Calu3 (cell line): ENCODE data around the gene CCDC142. TPM values are rescaled to one million over a fixed set of nuclear protein-coding genes. Genes with fewer than 3 reads are reported as not detected.

ENCODE experiments used
- BruUV-seq: library from RNA; stranded (reverse); fragments of 400-500 nt; replicated peaks from 2 replicates; lab custom pipeline; 2021; lab: Mats Ljungman, UMichigan
- CTCF ChIA-PET: fragments of 300-600 bp; sonication (Branson Sonifier 250); formaldehyde crosslinking; loops from one replicate; lab custom pipeline; 2022; ENCODE audit warnings: antibody characterized with exemption; lab: Charles Lee
- DNase-seq: peaks from one replicate; pipeline ENCODE4 v3.0.0; 2022
- H3K27ac Mint-ChIP-seq: one replicate; pipeline ENCODE4 v1.8.0; 2022; ENCODE audit warnings: mixed read lengths; ENCODE audit not compliant: unreplicated experiment
- H3K27me3 Mint-ChIP-seq: one replicate; pipeline ENCODE4 v1.8.0; 2022; ENCODE audit warnings: mixed read lengths; ENCODE audit not compliant: unreplicated experiment
- H3K36me3 Mint-ChIP-seq: one replicate; pipeline ENCODE4 v1.8.0; 2022; ENCODE audit warnings: mild to moderate bottlenecking, moderate library complexity, mixed read lengths; ENCODE audit not compliant: insufficient read depth, unreplicated experiment
- H3K4me1 Mint-ChIP-seq: one replicate; pipeline ENCODE4 v1.8.0; 2022; ENCODE audit warnings: mild to moderate bottlenecking, low read depth, mixed read lengths; ENCODE audit not compliant: unreplicated experiment
- H3K4me3 Mint-ChIP-seq: one replicate; pipeline ENCODE4 v1.8.0; 2022; ENCODE audit warnings: mild to moderate bottlenecking, low read depth, moderate library complexity, mixed read lengths; ENCODE audit not compliant: unreplicated experiment
- H3K9me3 Mint-ChIP-seq: one replicate; pipeline ENCODE4 v1.8.0; 2022; ENCODE audit warnings: low read depth, mixed read lengths; ENCODE audit not compliant: unreplicated experiment
- intact Hi-C: fragments of 100-400 bp; cut with micrococcal nuclease; formaldehyde crosslinking; loops from one replicate; pipeline ENCODE4 v1.10.0; 2022; ENCODE audit not compliant: unreplicated experiment
- total RNA-seq: library from RNA; stranded (reverse); gene quantifications from 2 replicates; pipeline ENCODE4 v1.2.3, GENCODE V29; 2022
- TF ChIP-seq, protein P1 (sequence below): fragments of 200-600 bp; IDR thresholded peaks from one replicate; pipeline ENCODE4 v1.8.0; 2022; ENCODE audit warnings: antibody characterized with exemption; ENCODE audit not compliant: unreplicated experiment

The CCDC142 gene
- total RNA-seq, 1 experiment from 2014 or later = 30.4 TPM

DNA sequence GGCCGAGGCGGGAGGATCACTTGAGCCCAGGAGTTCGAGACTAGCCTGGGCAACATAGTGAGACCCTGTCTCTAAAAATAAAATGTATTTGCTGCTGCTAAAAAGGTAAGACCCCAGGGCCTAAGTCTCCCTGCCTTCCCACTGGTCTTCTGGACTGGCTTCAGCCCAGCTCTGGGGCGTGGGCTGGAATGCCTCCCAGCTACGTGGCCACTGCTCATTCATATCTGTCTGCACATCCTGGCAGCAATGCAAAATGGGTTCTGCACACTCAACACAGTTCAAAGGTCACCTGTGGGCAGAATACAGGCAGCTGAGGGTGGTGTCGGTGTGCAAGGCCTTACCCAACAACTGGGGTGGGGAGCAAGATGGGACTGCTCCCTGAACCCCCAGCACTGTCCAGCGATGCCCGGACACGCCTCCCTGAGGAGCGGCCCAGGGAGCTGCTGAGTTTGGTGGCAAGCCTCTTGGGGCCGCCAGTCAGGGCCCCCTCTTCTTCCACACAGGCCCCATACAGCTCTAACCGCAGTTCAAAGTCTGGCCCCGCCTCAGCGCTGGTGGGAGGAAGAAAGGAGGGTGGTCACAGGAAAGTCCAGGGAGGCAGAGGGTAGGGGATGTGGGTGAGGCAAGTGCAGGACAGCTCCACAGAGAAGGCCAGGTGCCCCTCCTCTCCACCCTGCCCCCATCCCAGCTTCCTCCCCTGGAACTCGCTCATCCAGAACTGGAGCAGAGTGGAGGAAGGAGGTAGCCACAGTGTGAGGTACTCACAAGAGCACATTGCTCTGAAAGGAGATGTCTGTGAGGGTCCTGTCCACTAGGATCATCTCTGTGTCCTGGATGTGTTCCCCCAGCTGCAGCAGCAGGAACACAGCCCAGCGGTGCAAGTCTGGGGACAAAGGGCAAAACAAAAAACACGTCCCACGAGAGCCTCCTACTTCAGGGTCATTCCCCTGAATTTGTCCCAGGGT, 53.0 kb downstream of the CCDC142 start:
- H3K9me3 Mint-ChIP-seq = no peaks in the 10 kb centered on the region
- BruUV-seq = no TSS peak
- H3K27ac Mint-ChIP-seq = no peak overlapping the region
- CTCF ChIA-PET = no interaction called here
- DNase-seq = no peak
- H3K4me3 Mint-ChIP-seq = no peak overlapping the region
- peaks cover 50% of the 10 kb centered on the region for H3K36me3 Mint-ChIP-seq
- TF ChIP-seq, protein P1, sequence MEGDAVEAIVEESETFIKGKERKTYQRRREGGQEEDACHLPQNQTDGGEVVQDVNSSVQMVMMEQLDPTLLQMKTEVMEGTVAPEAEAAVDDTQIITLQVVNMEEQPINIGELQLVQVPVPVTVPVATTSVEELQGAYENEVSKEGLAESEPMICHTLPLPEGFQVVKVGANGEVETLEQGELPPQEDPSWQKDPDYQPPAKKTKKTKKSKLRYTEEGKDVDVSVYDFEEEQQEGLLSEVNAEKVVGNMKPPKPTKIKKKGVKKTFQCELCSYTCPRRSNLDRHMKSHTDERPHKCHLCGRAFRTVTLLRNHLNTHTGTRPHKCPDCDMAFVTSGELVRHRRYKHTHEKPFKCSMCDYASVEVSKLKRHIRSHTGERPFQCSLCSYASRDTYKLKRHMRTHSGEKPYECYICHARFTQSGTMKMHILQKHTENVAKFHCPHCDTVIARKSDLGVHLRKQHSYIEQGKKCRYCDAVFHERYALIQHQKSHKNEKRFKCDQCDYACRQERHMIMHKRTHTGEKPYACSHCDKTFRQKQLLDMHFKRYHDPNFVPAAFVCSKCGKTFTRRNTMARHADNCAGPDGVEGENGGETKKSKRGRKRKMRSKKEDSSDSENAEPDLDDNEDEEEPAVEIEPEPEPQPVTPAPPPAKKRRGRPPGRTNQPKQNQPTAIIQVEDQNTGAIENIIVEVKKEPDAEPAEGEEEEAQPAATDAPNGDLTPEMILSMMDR = no peak
- peaks cover 3% of the 10 kb centered on the region for H3K4me1 Mint-ChIP-seq
- no peaks in the 10 kb centered on the region for H3K27me3 Mint-ChIP-seq
- intact Hi-C loops = no loop called here

DNA sequence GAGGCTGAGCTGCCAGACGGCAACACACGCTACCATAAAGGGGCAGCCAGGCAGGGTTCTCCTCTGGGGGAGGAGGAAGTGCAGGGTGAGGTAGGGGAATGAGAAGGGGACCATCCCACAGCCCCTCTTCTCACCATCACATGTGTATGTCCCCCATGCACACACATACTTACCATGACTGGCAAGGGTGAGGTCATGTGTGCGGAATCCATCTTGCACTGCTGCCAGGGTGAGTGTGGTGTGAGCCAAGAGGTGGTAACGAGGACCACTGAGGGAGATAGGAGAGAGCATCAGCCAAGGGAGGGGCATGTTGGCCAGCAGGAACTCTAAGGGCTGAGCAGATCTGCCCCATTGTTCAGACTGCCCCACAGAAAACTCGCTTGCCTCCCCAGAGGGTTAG, 54.1 kb downstream of the CCDC142 start:
- TF ChIP-seq, protein P1 = no peak
- BruUV-seq = no TSS peak

GRCh38 chr2:74427551-74427950, 55.2 kb downstream of the CCDC142 start:
- H3K4me3 Mint-ChIP-seq = no peak overlapping the region
- CTCF ChIA-PET = no interaction called here
- no peak for DNase-seq
- peaks cover 17% of the 10 kb centered on the region for H3K4me1 Mint-ChIP-seq
- H3K27ac Mint-ChIP-seq = no peak overlapping the region
- TF ChIP-seq, protein P1 = no peak
- H3K36me3 Mint-ChIP-seq = peaks cover 70% of the 10 kb centered on the region
- BruUV-seq = no TSS peak
- H3K9me3 Mint-ChIP-seq = no peaks in the 10 kb centered on the region
- intact Hi-C loops = no loop called here
- no peaks in the 10 kb centered on the region for H3K27me3 Mint-ChIP-seq

More for the DNA sequence above, 54.1 kb downstream of the CCDC142 start:
- H3K27ac Mint-ChIP-seq = no peak overlapping the region
- peaks cover 61% of the 10 kb centered on the region for H3K36me3 Mint-ChIP-seq
- H3K27me3 Mint-ChIP-seq = no peaks in the 10 kb centered on the region
- no peaks in the 10 kb centered on the region for H3K9me3 Mint-ChIP-seq
- DNase-seq = no peak
- no peak overlapping the region for H3K4me3 Mint-ChIP-seq
- intact Hi-C loops = no loop called here
- CTCF ChIA-PET = no interaction called here
- peaks cover 8% of the 10 kb centered on the region for H3K4me1 Mint-ChIP-seq

DNA sequence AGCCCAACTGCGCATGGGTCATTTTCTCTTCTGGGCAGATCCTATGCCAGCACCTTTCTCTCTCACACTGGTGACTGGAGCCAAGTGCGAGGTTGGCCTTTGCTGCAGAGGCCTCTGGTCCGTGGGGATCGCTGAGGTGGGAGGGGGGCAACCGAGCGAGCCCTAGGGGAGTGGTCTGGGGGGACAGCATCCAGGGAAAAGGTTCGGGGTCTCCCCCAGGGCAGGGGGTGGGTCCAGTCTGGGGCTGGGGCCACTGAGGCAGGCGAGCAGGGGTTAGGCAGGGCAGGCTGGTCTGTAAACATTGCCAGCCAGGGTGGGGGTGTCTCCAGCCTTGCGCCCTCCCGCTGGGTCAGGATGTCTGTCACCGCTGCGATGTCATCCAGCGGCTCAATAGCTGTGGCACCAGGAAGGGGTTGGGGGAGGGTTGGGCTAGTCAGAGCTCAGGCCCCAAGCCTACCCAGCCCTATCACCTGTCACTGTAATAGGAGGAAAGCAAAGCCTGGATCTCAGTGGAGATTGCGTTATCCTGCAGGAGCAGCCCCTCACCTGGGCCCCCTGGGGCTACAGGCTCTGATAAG, 56.5 kb downstream of the CCDC142 start:
- TF ChIP-seq, protein P1 = no peak
- Mint-ChIP-seq H3K9me3 (no peaks in the 10 kb centered on the region), H3K4me3 (no peak overlapping the region), H3K36me3 (peaks cover 75% of the 10 kb centered on the region), H3K4me1 (peaks cover 26% of the 10 kb centered on the region), H3K27ac (no peak overlapping the region), H3K27me3 (no peaks in the 10 kb centered on the region)
- intact Hi-C loops = no loop called here
- CTCF ChIA-PET = no interaction called here
- DNase-seq = no peak
- BruUV-seq = no TSS peak
